Medulla oblongata (tissue), 1 donor: ENCODE data around the gene PRDM2.

Experiments
- DNase-seq: peaks from one replicate; pipeline ENCODE4 v3.0.0-alpha.2; 2015; ENCODE audit errors: extremely low spot score

Gene PRDM2

GRCh38 chr1:13763991-13764390 lies 64.0 kb downstream of the PRDM2 start:
- no peak for DNase-seq

- no peak for DNase-seq
Measured at GRCh38 chr1:13764588-13765332, 64.8 kb downstream of the PRDM2 start.

GRCh38 chr1:13766592-13767564 lies 66.9 kb downstream of the PRDM2 start:
- no peak for DNase-seq

- no peak for DNase-seq
Measured at GRCh38 chr1:13769212-13769611, 69.2 kb downstream of the PRDM2 start.

- no peak for DNase-seq
Measured at GRCh38 chr1:13769830-13770229, 69.8 kb downstream of the PRDM2 start.

- no peak for DNase-seq
Measured at GRCh38 chr1:13770743-13771142, 70.8 kb downstream of the PRDM2 start.

- no peak for DNase-seq
Measured at GRCh38 chr1:13771745-13772144, 71.8 kb downstream of the PRDM2 start.

GRCh38 chr1:13772271-13772670 lies 72.3 kb downstream of the PRDM2 start:
- no peak for DNase-seq

GRCh38 chr1:13774121-13774520 lies 74.1 kb downstream of the PRDM2 start:
- no peak for DNase-seq

- DNase-seq, result no peak
Measured at GRCh38 chr1:13775459-13775858, 75.5 kb downstream of the PRDM2 start.

- no peak for DNase-seq
Measured at GRCh38 chr1:13775916-13776315, 75.9 kb downstream of the PRDM2 start.

- no peak for DNase-seq
Measured at GRCh38 chr1:13778431-13778830, 78.4 kb downstream of the PRDM2 start.

- DNase-seq, result no peak
Measured at GRCh38 chr1:13779930-13780329, 79.9 kb downstream of the PRDM2 start.

- no peak for DNase-seq
Measured at GRCh38 chr1:13780780-13781179, 80.8 kb downstream of the PRDM2 start.

- no peak for DNase-seq
Measured at GRCh38 chr1:13781228-13781627, 81.2 kb downstream of the PRDM2 start.

- DNase-seq, result no peak
Measured at GRCh38 chr1:13781907-13782633, 82.1 kb downstream of the PRDM2 start.

- no peak for DNase-seq
Measured at GRCh38 chr1:13782634-13783360, 82.8 kb downstream of the PRDM2 start.

GRCh38 chr1:13783551-13783950 lies 83.6 kb downstream of the PRDM2 start:
- no peak for DNase-seq

GRCh38 chr1:13784971-13785370 lies 85.0 kb downstream of the PRDM2 start:
- no peak for DNase-seq

GRCh38 chr1:13786541-13786940 lies 86.6 kb downstream of the PRDM2 start:
- DNase-seq, result peak; percentile 45

GRCh38 chr1:13788795-13789194 lies 88.8 kb downstream of the PRDM2 start:
- DNase-seq, result no peak
